A549 (cell line): ENCODE results near the gene AKTIP. TPM values are rescaled to one million over a fixed set of nuclear protein-coding genes. Genes with fewer than 3 reads are reported as not detected.

Experiments used
- ATAC-seq, 2 experiments: fragments of 200-7000 bp in 1 of 2; fragments of >200 bp in 1 of 2; cut with Nextera tagmentation in 1 of 2; cut with Tn5 transposase in 1 of 2; 3 replicates each; pipeline versions ENCODE4 v1.8.0 to v1.9.1; 2018 to 2020; ENCODE audit warnings: mild to moderate bottlenecking in 1 of 2, moderate library complexity in 1 of 2
- CTCF ChIA-PET: fragments of 300-600 bp; sonication (Branson Sonifier 250); formaldehyde crosslinking; extraction: SDS; loops from one replicate; lab custom pipeline; 2021; ENCODE audit warnings: antibody characterized with exemption, inconsistent platforms; lab: Yijun Ruan, JAX
- POLR2A ChIA-PET: fragments of 350-600 bp; formaldehyde crosslinking; extraction: SDS; loops from one replicate; lab custom pipeline; 2021; ENCODE audit warnings: antibody characterized with exemption, inconsistent platforms; lab: Yijun Ruan, JAX
- DNase-seq, 2 experiments: peaks; one replicate each; pipeline versions ENCODE4 v3.0.0 to v3.0.0-alpha.2; 2011 to 2016; ENCODE audit warnings: low read depth in 1 of 2, low spot score in 1 of 2
- FAIRE-seq: peaks from 2 replicates; lab custom pipeline; 2011; peaks lifted over from hg19 to GRCh38; lab: Jason Lieb, UNC
- H3K27ac ChIP-seq, 2 experiments: fragments of >200 bp; sonication (Bioruptor Twin); formaldehyde crosslinking; 3 replicates each; pipeline ENCODE4 v1.5.1; 2016 to 2017
- H3K4me1 ChIP-seq: fragments of >200 bp; sonication (Bioruptor Twin); formaldehyde crosslinking; 3 replicates; pipeline ENCODE4 v1.6.1; 2016
- H3K4me2 ChIP-seq: fragments of >200 bp; sonication (Bioruptor Twin); formaldehyde crosslinking; 3 replicates; pipeline ENCODE4 v1.6.1; 2016
- H3K4me3 ChIP-seq: fragments of >200 bp; sonication (Bioruptor Twin); formaldehyde crosslinking; 3 replicates; pipeline ENCODE4 v1.5.1; 2016
- H3K9me3 ChIP-seq: fragments of >200 bp; sonication (Bioruptor Twin); formaldehyde crosslinking; 3 replicates; pipeline ENCODE4 v1.6.1; 2016
- CEBPB ChIP-seq, 2 experiments: fragments of >200 bp in 1 of 2; sonication (Bioruptor Twin) in 1 of 2; formaldehyde crosslinking in 1 of 2; IDR thresholded peaks; 2 replicates each; pipeline ENCODE4 v1.6.1; 2012 to 2016
- EP300 ChIP-seq, 2 experiments: fragments of >200 bp; sonication (Bioruptor Twin); formaldehyde crosslinking; IDR thresholded peaks; 2 replicates in 1 of 2; 3 replicates in 1 of 2; pipeline ENCODE4 v1.6.1; 2016 to 2017
- ESRRA ChIP-seq: fragments of 150-350 bp; IDR thresholded peaks from 2 replicates; pipeline ENCODE4 v1.6.1; 2014; ENCODE audit warnings: mild to moderate bottlenecking, low read length, borderline replicate concordance
- FOSL2 ChIP-seq, 2 experiments: fragments of 450-650 bp in 1 of 2; fragments of >200 bp in 1 of 2; sonication (Bioruptor Twin) in 1 of 2; formaldehyde crosslinking; IDR thresholded peaks; 2 replicates each; pipeline versions ENCODE4 v1.5.0 to v1.6.1; 2016 to 2020; ENCODE audit warnings: mild to moderate bottlenecking in 1 of 2, moderate library complexity in 1 of 2
- HDAC2 ChIP-seq: fragments of 200-600 bp; sonication (generic); IDR thresholded peaks from 2 replicates; pipeline ENCODE4 v1.6.1; 2016
- HES2 ChIP-seq: fragments of >200 bp; sonication (Bioruptor Twin); formaldehyde crosslinking; IDR thresholded peaks from 2 replicates; pipeline ENCODE4 v1.6.1; 2016
- HEYL ChIP-seq: fragments of 250-450 bp; sonication (Bioruptor Pico); IDR thresholded peaks from 2 replicates; pipeline ENCODE4 v1.8.0; 2021; ENCODE audit warnings: mild to moderate bottlenecking, moderate library complexity
- JUN ChIP-seq, 2 experiments: fragments of >200 bp; sonication (Bioruptor Twin); formaldehyde crosslinking; IDR thresholded peaks; 2 replicates in 1 of 2; 3 replicates in 1 of 2; pipeline ENCODE4 v1.6.1; 2016 to 2017
- JUNB ChIP-seq: fragments of >200 bp; sonication (Bioruptor Twin); formaldehyde crosslinking; IDR thresholded peaks from 2 replicates; pipeline ENCODE4 v1.6.1; 2016
- MAZ ChIP-seq: fragments of 150-350 bp; IDR thresholded peaks from 2 replicates; pipeline ENCODE4 v1.6.1; 2014; ENCODE audit warnings: antibody characterized with exemption, low read depth, low read length, borderline replicate concordance
- NFE2L2 ChIP-seq: fragments of 150-350 bp; conservative IDR thresholded peaks from 2 replicates; pipeline ENCODE4 v1.6.1; 2014; ENCODE audit warnings: low read length
- NR3C1 ChIP-seq: fragments of >200 bp; sonication (Bioruptor Twin); formaldehyde crosslinking; IDR thresholded peaks from 3 replicates; pipeline ENCODE4 v1.6.1; 2017
- POLR2AphosphoS2 ChIP-seq: conservative IDR thresholded peaks from 2 replicates; pipeline ENCODE4 v1.6.1; 2012; ENCODE audit warnings: low read length, improper control_type of control experiment, inconsistent platforms
- RAD21 ChIP-seq, 2 experiments: fragments of >200 bp in 1 of 2; sonication (Bioruptor Twin) in 1 of 2; formaldehyde crosslinking in 1 of 2; IDR thresholded peaks in 1 of 2; conservative IDR thresholded peaks in 1 of 2; 2 replicates in 1 of 2; 3 replicates in 1 of 2; pipeline ENCODE4 v1.6.1; 2012 to 2018; ENCODE audit warnings: inconsistent platforms in 1 of 2
- RFX5 ChIP-seq: fragments of 450-650 bp; IDR thresholded peaks from 2 replicates; pipeline ENCODE4 v1.7.1; 2014; ENCODE audit warnings: antibody characterized with exemption, mild to moderate bottlenecking, moderate library complexity
- RNF2 ChIP-seq: fragments of 200-600 bp; sonication (generic); IDR thresholded peaks from 2 replicates; pipeline ENCODE4 v1.6.1; 2016; ENCODE audit warnings: low read depth, mild to moderate bottlenecking, antibody characterized with exemption, moderate library complexity, borderline replicate concordance
- TFCP2L1 ChIP-seq: fragments of 250-450 bp; sonication (Bioruptor Pico); IDR thresholded peaks from 2 replicates; pipeline ENCODE4 v1.5.0; 2021; ENCODE audit warnings: mild to moderate bottlenecking
- TP53 ChIP-seq: fragments of 250-450 bp; sonication (Bioruptor Pico); IDR thresholded peaks from 2 replicates; pipeline ENCODE4 v1.5.0; 2021; ENCODE audit warnings: mild to moderate bottlenecking, moderate library complexity
- ZFP36 ChIP-seq: fragments of 450-650 bp; IDR thresholded peaks from 2 replicates; pipeline ENCODE4 v1.6.1; 2014; ENCODE audit warnings: borderline replicate concordance; ENCODE audit not compliant: partially characterized antibody
- ZSCAN20 ChIP-seq: fragments of 250-450 bp; sonication (Bioruptor Pico); IDR thresholded peaks from 2 replicates; pipeline ENCODE4 v1.8.0; 2022; ENCODE audit warnings: mild to moderate bottlenecking, moderate library complexity
- WGBS: methylation state at CpG from one replicate; pipeline ENCODE4 v1.1.6; 2017; ENCODE audit errors: missing lambda C conversion rate; 5-methylcytosine and 5-hydroxymethylcytosine counted together
- polyA plus RNA-seq, 4 experiments: library from polyadenylated mRNA; depleted of rRNA in 3 of 4; stranded (reverse); fragments of >200 nt; fragmentation: RNase III in 1 of 4; extraction: RNeasy Plus Mini Kit Qiagen cat#74134 plus additional on column Dnase treatment in 1 of 4; gene quantifications; 2 replicates in 3 of 4; 3 replicates in 1 of 4; pipeline ENCODE4 v1.2.3, GENCODE V29; 2011 to 2017
- TF ChIP-seq, protein P1 (sequence below): fragments of 250-450 bp; sonication (Bioruptor Pico); IDR thresholded peaks from 2 replicates; pipeline ENCODE4 v1.5.0; 2020; ENCODE audit warnings: low read depth, mild to moderate bottlenecking, moderate library complexity
- TF ChIP-seq, protein P2 (sequence below): IDR thresholded peaks from 2 replicates; pipeline ENCODE4 v1.6.1; 2012
- TF ChIP-seq, protein P3 (sequence below): fragments of >200 bp; sonication (Bioruptor Twin); formaldehyde crosslinking; IDR thresholded peaks from 3 replicates; pipeline ENCODE4 v1.6.1; 2016
- TF ChIP-seq, protein P4 (sequence below): fragments of 250-450 bp; sonication (Bioruptor Pico); IDR thresholded peaks from 2 replicates; pipeline ENCODE4 v1.5.0; 2021; ENCODE audit warnings: mild to moderate bottlenecking, moderate library complexity, borderline replicate concordance

Gene AKTIP
- polyA plus RNA-seq, 2 of the 4 experiments (the other 2 are of a cell fraction) = 21.0 to 48.4 TPM

- DNase-seq = no peak
- H3K4me1 ChIP-seq = no peaks in the 10 kb centered on the region
- H3K4me3 ChIP-seq = no peak overlapping the region
- 96% methylated on average over 5 of the region's 5 CpGs for WGBS
- CTCF ChIA-PET = interaction anchor here (0.7 kb wide), 1 partner anchor 31 kb away, joined by 3 read pairs; no protein-coding TSS in a partner anchor
- no peaks in the 10 kb centered on the region for H3K9me3 ChIP-seq
- POLR2A ChIA-PET = no interaction called here
- ATAC-seq = no peak
- H3K27ac ChIP-seq = no peak overlapping the region
- no peak overlapping the region for H3K4me2 ChIP-seq
- FAIRE-seq = no peak
- TF ChIP-seq HDAC2 = no peak
- TF ChIP-seq MAZ = no peak
Measured at GRCh38 chr16:53478965-53479364, 24.0 kb downstream of the AKTIP start.

DNA sequence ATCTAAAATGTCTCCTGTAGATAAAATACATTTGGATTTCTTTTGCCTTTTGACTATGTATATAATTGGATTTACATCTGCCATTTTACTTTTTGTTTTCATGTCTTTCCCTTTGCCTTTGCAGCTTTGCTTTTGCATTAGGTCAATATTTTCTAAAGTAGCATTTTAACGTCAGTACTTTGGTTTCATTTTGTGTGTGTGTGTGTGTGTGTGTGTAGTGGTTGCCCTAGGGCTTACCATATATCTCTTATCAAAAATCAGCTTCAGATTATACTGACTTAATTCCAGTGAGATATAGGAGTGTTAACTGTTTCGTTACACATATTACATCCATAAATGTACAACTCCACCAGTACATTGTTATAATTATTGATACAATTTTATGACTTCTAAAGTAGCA lies 26.1 kb downstream of the AKTIP start:
- Histone ChIP-seq H3K4me1 (no peaks in the 10 kb centered on the region), H3K4me2 (no peak overlapping the region), H3K9me3 (no peaks in the 10 kb centered on the region), H3K27ac (no peak overlapping the region), H3K4me3 (no peak overlapping the region)
- TF ChIP-seq RNF2 (no peak), FOSL2 (IDR thresholded peaks at IDR 0.05) (no peak), FOSL2 (CRISPR knock-in tag; IDR thresholded peaks at IDR 0.05) (no peak), POLR2AphosphoS2 (no peak), RFX5 (no peak), ZSCAN20 (CRISPR knock-in tag) (no peak), EP300 (IDR thresholded peaks at IDR 0.05) (no peak), NR3C1 (no peak)
- TF ChIP-seq, protein P1, sequence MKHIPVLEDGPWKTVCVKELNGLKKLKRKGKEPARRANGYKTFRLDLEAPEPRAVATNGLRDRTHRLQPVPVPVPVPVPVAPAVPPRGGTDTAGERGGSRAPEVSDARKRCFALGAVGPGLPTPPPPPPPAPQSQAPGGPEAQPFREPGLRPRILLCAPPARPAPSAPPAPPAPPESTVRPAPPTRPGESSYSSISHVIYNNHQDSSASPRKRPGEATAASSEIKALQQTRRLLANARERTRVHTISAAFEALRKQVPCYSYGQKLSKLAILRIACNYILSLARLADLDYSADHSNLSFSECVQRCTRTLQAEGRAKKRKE (CRISPR knock-in tag) = no peak
- ChIA-PET POLR2A (no interaction called here), CTCF (no interaction called here)
- DNase-seq = no peak
- no peak for ATAC-seq
- WGBS = 96% methylated on average over 2 of the region's 2 CpGs
- no peak for FAIRE-seq

DNA sequence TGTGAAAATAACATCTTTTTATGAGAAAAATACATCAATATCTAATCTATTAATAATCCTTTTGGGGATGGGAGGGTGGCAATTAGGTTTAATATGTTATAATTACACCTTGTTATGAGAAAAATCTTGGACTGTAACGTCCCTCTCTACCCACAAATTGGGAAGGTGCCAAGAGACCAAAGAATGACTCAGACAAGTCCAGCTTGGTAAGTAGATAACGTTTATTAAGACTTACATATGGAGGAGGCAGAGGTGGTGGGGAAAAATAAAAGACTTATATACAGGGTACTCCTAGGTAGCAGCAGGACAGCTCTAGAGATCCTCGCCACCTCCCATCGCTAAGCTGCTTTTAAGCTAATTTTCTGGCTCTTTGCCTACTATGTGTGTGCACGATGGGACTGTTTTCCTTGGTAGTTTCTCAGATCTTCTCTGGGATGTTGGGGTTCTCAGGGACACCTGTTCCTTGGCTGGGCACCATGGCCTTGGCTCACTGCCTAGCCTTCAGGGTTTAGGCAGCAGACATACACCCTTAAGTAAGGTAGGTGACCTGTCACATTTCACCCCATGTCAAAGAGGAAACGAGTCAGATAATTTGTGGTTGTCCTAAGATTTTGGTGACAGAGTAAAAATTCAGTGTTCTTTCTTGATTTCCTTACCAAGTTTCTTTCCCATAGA lies 37.3 kb downstream of the AKTIP start:
- ChIA-PET CTCF (no interaction called here), POLR2A (no interaction called here)
- TF ChIP-seq RAD21 (conservative IDR thresholded peaks at IDR 0.05 in 1 of 2, IDR thresholded peaks at IDR 0.05 in 1 of 2) (no peak), HEYL (no peak), JUNB (no peak), HES2 (no peak), POLR2AphosphoS2 (no peak), CEBPB (IDR thresholded peaks at IDR 0.05) (no peak), RFX5 (no peak), TP53 (CRISPR knock-in tag) (no peak), ZFP36 (no peak), NFE2L2 (no peak), TFCP2L1 (no peak), ESRRA (no peak), JUN (IDR thresholded peaks at IDR 0.05) (no peak)
- TF ChIP-seq, protein P2, sequence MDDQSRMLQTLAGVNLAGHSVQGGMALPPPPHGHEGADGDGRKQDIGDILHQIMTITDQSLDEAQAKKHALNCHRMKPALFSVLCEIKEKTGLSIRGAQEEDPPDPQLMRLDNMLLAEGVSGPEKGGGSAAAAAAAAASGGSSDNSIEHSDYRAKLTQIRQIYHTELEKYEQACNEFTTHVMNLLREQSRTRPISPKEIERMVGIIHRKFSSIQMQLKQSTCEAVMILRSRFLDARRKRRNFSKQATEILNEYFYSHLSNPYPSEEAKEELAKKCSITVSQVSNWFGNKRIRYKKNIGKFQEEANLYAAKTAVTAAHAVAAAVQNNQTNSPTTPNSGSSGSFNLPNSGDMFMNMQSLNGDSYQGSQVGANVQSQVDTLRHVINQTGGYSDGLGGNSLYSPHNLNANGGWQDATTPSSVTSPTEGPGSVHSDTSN = no peak
- TF ChIP-seq, protein P3, sequence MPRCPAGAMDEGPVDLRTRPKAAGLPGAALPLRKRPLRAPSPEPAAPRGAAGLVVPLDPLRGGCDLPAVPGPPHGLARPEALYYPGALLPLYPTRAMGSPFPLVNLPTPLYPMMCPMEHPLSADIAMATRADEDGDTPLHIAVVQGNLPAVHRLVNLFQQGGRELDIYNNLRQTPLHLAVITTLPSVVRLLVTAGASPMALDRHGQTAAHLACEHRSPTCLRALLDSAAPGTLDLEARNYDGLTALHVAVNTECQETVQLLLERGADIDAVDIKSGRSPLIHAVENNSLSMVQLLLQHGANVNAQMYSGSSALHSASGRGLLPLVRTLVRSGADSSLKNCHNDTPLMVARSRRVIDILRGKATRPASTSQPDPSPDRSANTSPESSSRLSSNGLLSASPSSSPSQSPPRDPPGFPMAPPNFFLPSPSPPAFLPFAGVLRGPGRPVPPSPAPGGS = no peak
- TF ChIP-seq, protein P4, sequence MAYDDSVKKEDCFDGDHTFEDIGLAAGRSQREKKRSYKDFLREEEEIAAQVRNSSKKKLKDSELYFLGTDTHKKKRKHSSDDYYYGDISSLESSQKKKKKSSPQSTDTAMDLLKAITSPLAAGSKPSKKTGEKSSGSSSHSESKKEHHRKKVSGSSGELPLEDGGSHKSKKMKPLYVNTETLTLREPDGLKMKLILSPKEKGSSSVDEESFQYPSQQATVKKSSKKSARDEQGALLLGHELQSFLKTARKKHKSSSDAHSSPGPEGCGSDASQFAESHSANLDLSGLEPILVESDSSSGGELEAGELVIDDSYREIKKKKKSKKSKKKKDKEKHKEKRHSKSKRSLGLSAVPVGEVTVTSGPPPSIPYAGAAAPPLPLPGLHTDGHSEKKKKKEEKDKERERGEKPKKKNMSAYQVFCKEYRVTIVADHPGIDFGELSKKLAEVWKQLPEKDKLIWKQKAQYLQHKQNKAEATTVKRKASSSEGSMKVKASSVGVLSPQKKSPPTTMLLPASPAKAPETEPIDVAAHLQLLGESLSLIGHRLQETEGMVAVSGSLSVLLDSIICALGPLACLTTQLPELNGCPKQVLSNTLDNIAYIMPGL (CRISPR knock-in tag) = no peak
- H3K4me3 ChIP-seq = no peak overlapping the region
- 0 out of 3 replicates have a peak overlapping the region, but pooled peaks have one; percentile 22 for H3K4me2 ChIP-seq
- H3K9me3 ChIP-seq = no peaks in the 10 kb centered on the region
- peaks cover 8% of the 10 kb centered on the region for H3K4me1 ChIP-seq
- ATAC-seq = peak in 1 of 2 experiments; percentile 42; a peak in 1 of 6 replicates
- DNase-seq = peak in 1 of 2 experiments; percentile 44
- 0 out of 6 replicates have a peak overlapping the region, but pooled peaks of 1 of the 2 experiments have one; percentile 34 for H3K27ac ChIP-seq
- FAIRE-seq = no peak
- 64% methylated on average over 6 of the region's 6 CpGs for WGBS
